ENCODE results near the gene DOK3. TPM values are rescaled to one million over a fixed set of nuclear protein-coding genes. Genes with fewer than 3 reads are reported as not detected.

DOK3 gene
- total RNA-seq, 1 experiment from 2014 or later: 8.0 TPM

GRCh38 chr5:177487144-177487543 lies 22.5 kb downstream of the DOK3 start:
- no peak for DNase-seq (ENCODE audit: low read depth, low spot score)
- POLR2A ChIA-PET: interaction anchor here (0.6 to 0.9 kb wide), 2 partner anchors 9 kb away, joined by 3 to 5 read pairs; no protein-coding TSS in a partner anchor
- Histone ChIP-seq H3K9me2 (ENCODE audit: insufficient read depth) (no peaks in the 10 kb centered on the region), H3K36me3 (ENCODE audit: control insufficient read depth in 1 of 2, insufficient read depth in 2 of 2, low read length in 2 of 2) (peaks cover 16 to 40% of the 10 kb centered on the region in 2 experiments; a peak in 3 of 4 replicates), H3K9ac (ENCODE audit: low read length) (no peak overlapping the region), H3K27ac (ENCODE audit: low read depth, low read length) (no peak overlapping the region), H3K9me3 (ENCODE audit: control insufficient read depth in 1 of 2, insufficient read depth in 1 of 2, low read depth in 1 of 2, low read length in 2 of 2) (no peaks in the 10 kb centered on the region), H3K27me3 (ENCODE audit: insufficient read depth, low read length) (no peaks in the 10 kb centered on the region), H3K4me2 (ENCODE audit: low read length) (no peak overlapping the region), H4K20me1 (ENCODE audit: insufficient read depth) (peaks cover 4% of the 10 kb centered on the region; the same call in 1 of the 2 replicates), H3K79me2 (ENCODE audit: insufficient read depth, low read length) (peaks cover 21% of the 10 kb centered on the region; the same call in 1 of the 2 replicates), H3K4me1 (ENCODE audit: control insufficient read depth in 1 of 2, insufficient read depth in 2 of 2, low read length in 2 of 2) (peaks cover 0 to 13% of the 10 kb centered on the region in 2 experiments; a peak in 2 of 4 replicates), H3K4me3 (replicated peaks in 1 of 2; ENCODE audit: low read depth in 1 of 2, low read length in 2 of 2) (no peak overlapping the region), H2AFZ (ENCODE audit: low read depth, low read length, poor library complexity, severe bottlenecking) (no peak overlapping the region)
- intact Hi-C loops (cut with micrococcal nuclease): no loop called here
- ATAC-seq: no peak
- CTCF ChIA-PET: no interaction called here
- TF ChIP-seq JUND (IDR thresholded peaks at IDR 0.05): no peak
- TF ChIP-seq POLR2AphosphoS5 (IDR thresholded peaks at IDR 0.05; ENCODE audit: low read depth, low read length): no peak
- TF ChIP-seq ZBTB33 (IDR thresholded peaks at IDR 0.05; ENCODE audit: extremely low read depth, insufficient replicate concordance, low read length): no peak
- TF ChIP-seq POLR2A (IDR thresholded peaks at IDR 0.05; ENCODE audit: borderline replicate concordance, extremely low read depth, insufficient read depth, insufficient read length): no peak
- TF ChIP-seq SRF (IDR thresholded peaks at IDR 0.05; ENCODE audit: low read depth): no peak
- no peak for TF ChIP-seq SIN3A (IDR thresholded peaks at IDR 0.05; ENCODE audit: low read depth)
- TF ChIP-seq ATF3 (IDR thresholded peaks at IDR 0.05): no peak
- no peak for TF ChIP-seq ZFX (IDR thresholded peaks at IDR 0.05)
- no peak for TF ChIP-seq CTCF (IDR thresholded peaks at IDR 0.05 in 2 of 3, conservative IDR thresholded peaks at IDR 0.05 in 1 of 3; ENCODE audit: borderline replicate concordance in 1 of 3, insufficient read depth in 1 of 3, low read depth in 2 of 3, low read length in 2 of 3)
- no peak for TF ChIP-seq CBX3 (IDR thresholded peaks at IDR 0.05; ENCODE audit: low read depth)
- BruUV-seq (replicated peaks): no TSS peak
- RAD21 ChIA-PET (ENCODE audit: low non-redundant PET in 1 of 2, low total read pairs in 2 of 2, uncharacterized antibody in 2 of 2, unreplicated experiment in 2 of 2): no interaction called here
